GM12891 (cell line): Measurements from ENCODE around the gene TMPRSS13.

ENCODE experiments used
- PAX5 ChIP-seq: IDR thresholded peaks from 2 replicates; pipeline ENCODE4 v1.6.1; 2011; ENCODE audit warnings: low read length, moderate library complexity, mild to moderate bottlenecking; ENCODE audit not compliant: insufficient read depth, severe bottlenecking
- POLR2A ChIP-seq: IDR thresholded peaks from 2 replicates; pipeline ENCODE4 v1.6.1; 2011; ENCODE audit warnings: low read depth, low read length, control low read depth
- POLR2AphosphoS5 ChIP-seq: IDR thresholded peaks from 2 replicates; pipeline ENCODE4 v1.6.1; 2011; ENCODE audit warnings: low read depth, low read length, control low read depth
- POU2F2 ChIP-seq: IDR thresholded peaks from 2 replicates; pipeline ENCODE4 v1.6.1; 2011; ENCODE audit warnings: low read depth, mild to moderate bottlenecking, control low read depth, low read length, moderate library complexity
- SPI1 ChIP-seq: IDR thresholded peaks from 2 replicates; pipeline ENCODE4 v1.6.1; 2011; ENCODE audit warnings: low read depth, low read length, control low read depth
- TAF1 ChIP-seq: IDR thresholded peaks from 2 replicates; pipeline ENCODE4 v1.6.1; 2011; ENCODE audit warnings: low read depth, low read length, control low read depth

GRCh38 chr11:117892651-117893050, 36.6 kb downstream of the TMPRSS13 start:
- TF ChIP-seq POLR2A (no peak), POLR2AphosphoS5 (no peak), POU2F2 (no peak), TAF1 (no peak), SPI1 (no peak), PAX5 (no peak)
